AG09319 (cell line): ENCODE results near the gene GNG11.

Experiments used
- DNase-seq: peaks from one replicate; pipeline ENCODE4 v3.0.0-alpha.2; 2010; ENCODE audit warnings: low read depth; ENCODE audit errors: extremely low read depth
- TF ChIP-seq, protein P1 (sequence below): IDR thresholded peaks from 2 replicates; pipeline ENCODE4 v1.5.1; 2011; ENCODE audit warnings: low read depth, mild to moderate bottlenecking, inconsistent platforms, low read length, moderate library complexity

The GNG11 gene

DNA sequence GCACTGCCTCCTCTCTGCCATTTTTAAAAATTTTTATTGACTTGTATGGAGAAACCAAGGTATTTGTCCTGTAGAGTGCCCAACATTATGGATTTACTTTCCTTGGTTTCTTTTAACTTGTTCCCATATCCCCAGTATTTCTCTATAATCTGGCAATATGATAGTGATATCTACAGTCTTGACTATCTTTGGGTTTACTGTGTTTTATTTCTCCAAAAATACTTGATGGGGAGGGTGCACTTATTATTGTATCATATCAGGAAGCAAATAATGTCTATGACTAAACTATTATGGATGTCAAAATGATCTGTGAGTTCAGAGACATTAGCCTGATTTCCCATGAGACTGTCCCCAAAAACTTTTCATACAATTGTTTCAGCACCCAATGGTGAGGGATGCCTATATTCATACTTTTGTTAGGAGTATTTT, 37.6 kb upstream of the GNG11 start:
- TF ChIP-seq, protein P1, sequence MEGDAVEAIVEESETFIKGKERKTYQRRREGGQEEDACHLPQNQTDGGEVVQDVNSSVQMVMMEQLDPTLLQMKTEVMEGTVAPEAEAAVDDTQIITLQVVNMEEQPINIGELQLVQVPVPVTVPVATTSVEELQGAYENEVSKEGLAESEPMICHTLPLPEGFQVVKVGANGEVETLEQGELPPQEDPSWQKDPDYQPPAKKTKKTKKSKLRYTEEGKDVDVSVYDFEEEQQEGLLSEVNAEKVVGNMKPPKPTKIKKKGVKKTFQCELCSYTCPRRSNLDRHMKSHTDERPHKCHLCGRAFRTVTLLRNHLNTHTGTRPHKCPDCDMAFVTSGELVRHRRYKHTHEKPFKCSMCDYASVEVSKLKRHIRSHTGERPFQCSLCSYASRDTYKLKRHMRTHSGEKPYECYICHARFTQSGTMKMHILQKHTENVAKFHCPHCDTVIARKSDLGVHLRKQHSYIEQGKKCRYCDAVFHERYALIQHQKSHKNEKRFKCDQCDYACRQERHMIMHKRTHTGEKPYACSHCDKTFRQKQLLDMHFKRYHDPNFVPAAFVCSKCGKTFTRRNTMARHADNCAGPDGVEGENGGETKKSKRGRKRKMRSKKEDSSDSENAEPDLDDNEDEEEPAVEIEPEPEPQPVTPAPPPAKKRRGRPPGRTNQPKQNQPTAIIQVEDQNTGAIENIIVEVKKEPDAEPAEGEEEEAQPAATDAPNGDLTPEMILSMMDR: no peak
- no peak for DNase-seq

DNA sequence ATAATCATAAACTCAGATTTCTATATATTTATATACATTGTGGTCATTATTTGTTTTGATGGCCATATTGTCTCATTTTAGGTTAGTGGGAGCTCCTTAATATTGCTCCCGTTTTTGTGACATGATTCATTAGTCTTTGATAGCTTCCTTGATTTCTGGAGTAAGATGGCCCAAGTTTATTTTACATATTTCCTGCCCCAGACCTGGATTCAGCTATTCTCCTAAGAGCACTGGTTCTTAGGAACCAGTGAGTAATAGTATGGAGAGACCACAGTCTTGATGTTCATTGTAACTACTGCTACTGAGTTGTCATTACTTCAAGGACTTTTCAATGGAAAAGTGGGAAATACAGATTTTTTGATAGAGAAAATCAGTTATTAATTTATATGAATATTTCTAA, 37.0 kb upstream of the GNG11 start:
- DNase-seq: no peak
- TF ChIP-seq, protein P1: no peak

DNA sequence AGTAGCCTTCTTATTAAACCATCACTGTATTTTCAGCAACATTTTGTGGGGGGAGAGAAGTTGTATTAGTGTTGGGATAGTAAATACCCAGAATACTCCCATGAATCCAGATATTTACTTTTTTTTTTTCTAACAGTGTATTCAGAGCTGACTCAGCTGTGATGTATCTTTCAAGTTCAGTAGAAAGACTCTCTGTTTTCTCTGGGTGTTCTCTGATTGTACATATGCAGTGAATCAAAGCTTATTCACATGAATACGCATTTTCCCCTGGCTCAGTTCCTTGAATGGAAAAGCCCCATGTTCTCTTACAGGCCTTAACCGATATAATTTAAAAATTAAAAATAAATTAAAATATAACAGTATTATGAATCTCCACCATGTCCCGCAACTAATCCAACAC, 32.3 kb upstream of the GNG11 start:
- TF ChIP-seq, protein P1: no peak
- no peak for DNase-seq

DNA sequence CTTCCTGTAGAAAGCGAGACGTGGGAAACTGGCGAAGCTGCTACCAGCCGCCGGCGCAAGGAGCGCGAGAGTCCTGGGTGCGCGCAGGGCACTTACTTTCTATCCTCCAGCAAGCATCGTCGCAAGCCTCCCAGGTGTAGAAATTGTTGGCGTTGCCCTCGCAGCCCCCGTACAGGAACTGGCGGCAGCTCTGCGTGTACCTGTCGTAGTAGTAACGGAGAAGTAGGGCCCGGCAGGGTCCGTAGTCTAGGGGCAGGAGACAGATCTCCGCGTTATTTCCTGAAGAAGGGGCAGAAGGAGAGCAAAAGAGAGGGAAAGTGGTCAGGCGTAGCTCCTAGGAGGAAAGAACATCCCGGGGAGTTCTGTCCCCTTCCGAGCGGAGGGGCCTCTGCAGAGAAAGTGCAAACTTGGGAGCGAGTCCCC, 31.5 kb upstream of the GNG11 start:
- TF ChIP-seq, protein P1: peak; percentile 5
- DNase-seq: no peak

DNA sequence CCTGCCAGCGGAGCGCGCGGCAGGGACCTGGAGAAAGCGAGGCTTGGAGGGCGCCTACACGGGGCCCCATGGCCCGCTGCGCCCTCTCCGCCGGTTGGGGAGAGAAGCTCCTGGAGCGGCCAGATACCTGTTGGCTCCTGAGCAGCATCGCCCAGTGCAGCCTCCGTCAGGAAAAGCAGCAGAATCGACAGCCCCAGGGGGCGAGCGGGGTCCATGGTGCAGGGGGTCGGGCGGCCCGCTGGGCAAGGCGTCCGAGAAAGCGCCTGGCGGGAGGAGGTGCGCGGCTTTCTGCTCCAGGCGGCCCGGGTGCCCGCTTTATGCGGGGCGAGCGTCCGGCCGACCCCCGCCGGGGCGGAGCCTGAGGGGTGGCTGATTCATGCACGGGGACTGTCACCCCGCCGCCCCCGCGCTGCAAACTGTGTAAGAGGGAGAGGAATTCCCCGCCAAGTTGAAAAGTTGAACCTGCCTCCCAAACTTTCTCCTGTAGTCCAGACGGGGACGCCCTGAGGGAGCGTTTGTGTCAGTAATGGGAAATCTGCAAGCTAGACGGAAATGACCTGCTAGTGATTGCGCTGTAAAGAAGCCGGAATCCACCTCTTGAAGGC, 31.0 kb upstream of the GNG11 start, which contains the start of gene TFPI2:
TSS of gene TFPI2 (minus strand) at position 290 of the 605 bp plus-strand sequence. CDS start at position 215, 75 bp downstream.
- TF ChIP-seq, protein P1: peak; percentile 21

DNA sequence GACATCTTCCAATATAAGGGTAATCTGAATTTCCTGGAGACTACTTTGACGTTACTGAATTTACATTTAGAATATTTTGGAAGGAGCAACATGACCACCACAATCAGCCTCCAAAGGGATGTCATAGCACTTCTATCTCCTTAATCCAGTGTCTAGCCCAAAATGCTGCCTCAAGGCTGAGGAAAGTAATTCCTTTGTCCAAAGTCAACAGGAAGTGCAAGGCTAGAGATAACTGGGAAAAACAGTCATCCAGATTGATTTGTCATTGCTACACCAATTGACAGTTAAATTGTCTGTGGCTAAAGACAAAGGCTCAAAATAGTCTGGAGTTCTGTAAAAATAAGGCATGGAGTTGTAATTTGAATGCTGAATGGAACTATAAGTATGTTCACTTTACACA, 27.1 kb upstream of the GNG11 start:
- TF ChIP-seq, protein P1: no peak
- DNase-seq: no peak

More for the DNA sequence above, 31.0 kb upstream of the GNG11 start, which contains the start of gene TFPI2:
- no peak for DNase-seq

DNA sequence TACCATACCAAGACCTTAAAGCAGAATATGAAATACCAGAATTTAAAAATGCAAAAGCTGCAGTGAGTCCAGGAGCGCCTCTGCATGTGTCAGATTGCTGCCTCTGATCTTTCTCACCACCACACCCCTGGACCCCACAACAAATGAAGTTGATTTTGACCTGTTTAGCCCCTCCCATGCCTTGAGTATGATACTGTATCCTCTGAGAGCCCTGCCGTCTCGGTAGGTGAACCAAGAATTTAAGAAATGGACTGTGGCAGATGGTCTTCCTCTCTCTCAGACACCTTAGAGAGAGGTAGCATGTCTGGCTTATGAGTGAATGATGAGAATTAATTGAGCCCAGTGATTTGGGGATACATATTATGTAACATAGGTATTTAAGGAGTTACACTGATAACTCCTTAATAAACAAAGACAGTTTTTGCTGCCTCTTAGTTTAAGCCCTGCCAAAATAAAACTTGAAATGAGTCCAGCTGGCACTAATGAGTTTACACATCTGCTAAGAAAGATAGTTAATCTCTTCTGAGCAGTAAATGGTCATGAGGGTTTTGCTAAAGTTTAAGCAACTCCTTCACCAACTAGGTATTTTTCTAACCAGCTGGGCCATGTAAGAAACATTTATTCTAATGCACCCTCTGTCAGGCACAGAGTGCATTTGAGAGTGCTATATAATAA, 26.4 kb upstream of the GNG11 start:
- DNase-seq: no peak
- TF ChIP-seq, protein P1: no peak
